Trophoblast cell (in vitro differentiated cells and primary cell): ENCODE data around the gene IFNA5.
A peak's percentile ranks its signal among the peaks of the same experiment; 100 is the strongest.

Source experiments
- DNase-seq, 2 donors: peaks; one replicate each; pipeline ENCODE4 v3.0.0-alpha.2; 2016
- H2AFZ ChIP-seq: 2 replicates; pipeline ENCODE4 v1.6.1; 2013; ENCODE audit warnings: low read length, moderate library complexity, mild to moderate bottlenecking; ENCODE audit not compliant: insufficient read depth, poor library complexity
- H2AK5ac ChIP-seq: 2 replicates; pipeline ENCODE4 v1.6.1; 2013; ENCODE audit warnings: mild to moderate bottlenecking, low read length
- H2BK120ac ChIP-seq: 2 replicates; pipeline ENCODE4 v1.6.1; 2013; ENCODE audit warnings: low read length, mild to moderate bottlenecking, moderate library complexity; ENCODE audit not compliant: insufficient read depth, poor library complexity
- H2BK12ac ChIP-seq: 2 replicates; pipeline ENCODE4 v1.6.1; 2013; ENCODE audit warnings: mild to moderate bottlenecking, low read length, moderate library complexity
- H2BK5ac ChIP-seq: 2 replicates; pipeline ENCODE4 v1.6.1; 2013; ENCODE audit warnings: low read length, low read depth, moderate library complexity, mild to moderate bottlenecking; ENCODE audit not compliant: poor library complexity
- H3K14ac ChIP-seq: 2 replicates; pipeline ENCODE4 v1.6.1; 2013; ENCODE audit warnings: mild to moderate bottlenecking, low read length
- H3K18ac ChIP-seq: 2 replicates; pipeline ENCODE4 v1.6.1; 2013; ENCODE audit warnings: mild to moderate bottlenecking, low read length
- H3K23ac ChIP-seq: 2 replicates; pipeline ENCODE4 v1.6.1; 2013; ENCODE audit warnings: low read length
- H3K27ac ChIP-seq: 2 replicates; pipeline ENCODE4 v1.5.1; 2013; ENCODE audit warnings: low read depth, mild to moderate bottlenecking, inconsistent platforms, low read length, moderate library complexity
- H3K27me3 ChIP-seq: 2 replicates; pipeline ENCODE4 v1.6.1; 2013; ENCODE audit warnings: inconsistent platforms, mild to moderate bottlenecking, low read length, moderate library complexity; ENCODE audit not compliant: insufficient read depth
- H3K36me3 ChIP-seq, 2 experiments: 1 replicate in 1 of 2; 2 replicates in 1 of 2; pipeline ENCODE4 v1.6.1; 2013; ENCODE audit warnings: low read length in 2 of 2, mild to moderate bottlenecking in 2 of 2, moderate library complexity in 1 of 2; ENCODE audit not compliant: insufficient read depth in 2 of 2, control insufficient read depth in 1 of 2
- H3K4ac ChIP-seq: 2 replicates; pipeline ENCODE4 v1.6.1; 2013; ENCODE audit warnings: low read depth, mild to moderate bottlenecking, low read length, moderate library complexity
- H3K4me1 ChIP-seq, 2 experiments: 1 replicate in 1 of 2; 2 replicates in 1 of 2; pipeline ENCODE4 v1.6.1; 2013; ENCODE audit warnings: low read length in 2 of 2, mild to moderate bottlenecking in 2 of 2, moderate library complexity in 1 of 2; ENCODE audit not compliant: insufficient read depth in 2 of 2, control insufficient read depth in 1 of 2
- H3K4me2 ChIP-seq: 2 replicates; pipeline ENCODE4 v1.6.1; 2013; ENCODE audit warnings: inconsistent platforms, mild to moderate bottlenecking, low read length, moderate library complexity
- H3K4me3 ChIP-seq: 2 replicates; pipeline ENCODE4 v1.5.1; 2013; ENCODE audit warnings: mild to moderate bottlenecking, low read depth, low read length, inconsistent platforms
- H3K79me1 ChIP-seq: one replicate; pipeline ENCODE4 v1.6.1; 2013; ENCODE audit warnings: low read length
- H3K79me2 ChIP-seq: 2 replicates; pipeline ENCODE4 v1.6.1; 2013; ENCODE audit warnings: low read length, mild to moderate bottlenecking; ENCODE audit not compliant: control insufficient read depth, insufficient read depth, poor library complexity
- H3K9ac ChIP-seq: 2 replicates; pipeline ENCODE4 v1.6.1; 2013; ENCODE audit warnings: mild to moderate bottlenecking, low read length
- H3K9me3 ChIP-seq: 2 replicates; pipeline ENCODE4 v1.6.1; 2013; ENCODE audit warnings: low read depth, mild to moderate bottlenecking, control low read depth, inconsistent platforms, low read length; ENCODE audit not compliant: insufficient read depth
- H4K12ac ChIP-seq: 2 replicates; pipeline ENCODE4 v1.6.1; 2013; ENCODE audit warnings: low read depth, mild to moderate bottlenecking, low read length, moderate library complexity
- H4K8ac ChIP-seq: 2 replicates; pipeline ENCODE4 v1.6.1; 2013; ENCODE audit warnings: low read depth, mild to moderate bottlenecking, low read length, moderate library complexity
- H4K91ac ChIP-seq: one replicate; pipeline ENCODE4 v1.6.1; 2013; ENCODE audit warnings: low read depth, mild to moderate bottlenecking, low read length, moderate library complexity
- WGBS: extraction: QIAGEN DNeasy Blood & Tissue Kit; methylation state at CpG from one replicate; pipeline ENCODE4 v1.1.7; 2013; ENCODE audit warnings: missing lambda C conversion rate; ENCODE audit not compliant: insufficient read length, insufficient coverage; ENCODE audit errors: extremely low coverage; 5-methylcytosine and 5-hydroxymethylcytosine counted together

Gene IFNA5

GRCh38 chr9:21336457-21336856, 31.3 kb upstream of the IFNA5 start:
- Histone ChIP-seq H3K4me2 (no peak overlapping the region), H3K79me1 (peaks cover 4% of the 10 kb centered on the region), H3K27ac (no peak overlapping the region), H3K23ac (no peak overlapping the region), H4K91ac (no peak overlapping the region), H3K79me2 (peaks cover 9% of the 10 kb centered on the region), H3K18ac (no peak overlapping the region), H2AK5ac (no peak overlapping the region), H3K4ac (no peak overlapping the region), H2BK120ac (no peak overlapping the region), H2BK5ac (no peak overlapping the region), H2AFZ (no peak overlapping the region), H3K4me1 (peaks cover 0 to 9% of the 10 kb centered on the region in 2 experiments), H3K36me3 (peaks cover 0 to 2% of the 10 kb centered on the region in 2 experiments), H4K12ac (no peak overlapping the region), H3K4me3 (no peak overlapping the region), H4K8ac (no peak overlapping the region), H3K9ac (no peak overlapping the region), H3K9me3 (no peaks in the 10 kb centered on the region), H3K14ac (no peak overlapping the region), H3K27me3 (no peaks in the 10 kb centered on the region), H2BK12ac (no peak overlapping the region)
- DNase-seq, result no peak

- DNase-seq, result peak; percentile 84 to 91
- no CpG with 5 or more reads among the region's 55 CpGs for WGBS
These were observed 29.9 kb upstream of the IFNA5 start, which contains the start of gene KLHL9 for GRCh38 chr9:21334701-21335632. TSS of gene KLHL9 (minus strand) at chr9:21335404. CDS start at chr9:21334859, 545 bp downstream.

GRCh38 chr9:21333226-21333625, 28.1 kb upstream of the IFNA5 start:
- no peak overlapping the region for H4K91ac ChIP-seq
- H3K36me3 ChIP-seq, result peaks cover 0 to 2% of the 10 kb centered on the region in 2 experiments
- no peak overlapping the region for H2BK12ac ChIP-seq
- H3K79me2 ChIP-seq, result peaks cover 9% of the 10 kb centered on the region
- no CpG with 5 or more reads among the region's 2 CpGs for WGBS
- no peak overlapping the region for H2BK5ac ChIP-seq
- H3K9ac ChIP-seq, result no peak overlapping the region
- no peak overlapping the region for H3K27ac ChIP-seq
- no peak overlapping the region for H4K12ac ChIP-seq
- H3K18ac ChIP-seq, result no peak overlapping the region
- H3K14ac ChIP-seq, result no peak overlapping the region
- no peak overlapping the region for H4K8ac ChIP-seq
- H2BK120ac ChIP-seq, result no peak overlapping the region
- H3K4me1 ChIP-seq, result peaks cover 0 to 9% of the 10 kb centered on the region in 2 experiments
- no peak overlapping the region for H3K4ac ChIP-seq
- peaks cover 4% of the 10 kb centered on the region for H3K79me1 ChIP-seq
- DNase-seq, result no peak
- no peak overlapping the region for H2AK5ac ChIP-seq
- H3K23ac ChIP-seq, result no peak overlapping the region
- no peak overlapping the region for H2AFZ ChIP-seq
- H3K27me3 ChIP-seq, result no peaks in the 10 kb centered on the region
- H3K9me3 ChIP-seq, result no peaks in the 10 kb centered on the region
- H3K4me2 ChIP-seq, result peak overlapping the region; percentile 5
- H3K4me3 ChIP-seq, result no peak overlapping the region

More at GRCh38 chr9:21334701-21335632, 29.9 kb upstream of the IFNA5 start, which contains the start of gene KLHL9:
- Histone ChIP-seq H3K18ac (peak within 1 kb of the TSS; percentile 98), H3K79me2 (peaks cover 9% of the 10 kb centered on the region), H2BK120ac (peak within 1 kb of the TSS; percentile 88), H4K8ac (peak within 1 kb of the TSS; percentile 99), H2BK12ac (no peak within 1 kb of the TSS), H3K4me1 (peaks cover 0 to 9% of the 10 kb centered on the region in 2 experiments), H3K4ac (peak within 1 kb of the TSS; percentile 97), H2AK5ac (peak within 1 kb of the TSS; percentile 78), H4K12ac (peak within 1 kb of the TSS; percentile 98), H2AFZ (peak within 1 kb of the TSS; percentile 83), H3K9ac (peak within 1 kb of the TSS; percentile 100), H3K27me3 (no peaks in the 10 kb centered on the region), H4K91ac (peak within 1 kb of the TSS; percentile 98), H3K4me3 (peak within 1 kb of the TSS; percentile 99), H3K36me3 (peaks cover 0 to 2% of the 10 kb centered on the region in 2 experiments), H2BK5ac (peak within 1 kb of the TSS; percentile 97), H3K14ac (peak within 1 kb of the TSS; percentile 99), H3K4me2 (peak within 1 kb of the TSS; percentile 90), H3K27ac (peak within 1 kb of the TSS; percentile 85), H3K79me1 (peaks cover 4% of the 10 kb centered on the region), H3K9me3 (no peaks in the 10 kb centered on the region), H3K23ac (no peak within 1 kb of the TSS)

- no peak overlapping the region for H3K14ac ChIP-seq
- WGBS, result no CpG with 5 or more reads among the region's 5 CpGs
These were observed 26.7 kb upstream of the IFNA5 start for GRCh38 chr9:21331676-21332402.

More at GRCh38 chr9:21331676-21332402, 26.7 kb upstream of the IFNA5 start:
- Histone ChIP-seq H3K9me3 (no peaks in the 10 kb centered on the region), H3K18ac (no peak overlapping the region), H4K91ac (no peak overlapping the region), H2AFZ (no peak overlapping the region), H2BK5ac (no peak overlapping the region), H2BK120ac (no peak overlapping the region), H3K4ac (peak overlapping the region; percentile 64), H4K12ac (no peak overlapping the region), H3K36me3 (peaks cover 0 to 2% of the 10 kb centered on the region in 2 experiments), H3K9ac (no peak overlapping the region), H3K4me2 (no peak overlapping the region), H3K27me3 (no peaks in the 10 kb centered on the region), H3K4me1 (peaks cover 0 to 9% of the 10 kb centered on the region in 2 experiments), H3K27ac (no peak overlapping the region), H2AK5ac (no peak overlapping the region), H4K8ac (no peak overlapping the region), H3K79me1 (peaks cover 4% of the 10 kb centered on the region), H3K79me2 (peaks cover 9% of the 10 kb centered on the region), H3K23ac (no peak overlapping the region), H2BK12ac (no peak overlapping the region), H3K4me3 (no peak overlapping the region)
- DNase-seq, result no peak
